Kidney epithelial cell (primary cell): ENCODE results near the gene CADM2. TPM values are rescaled to one million over a fixed set of nuclear protein-coding genes. Genes with fewer than 3 reads are reported as not detected.

ENCODE experiments used
- DNase-seq: peaks from one replicate; pipeline ENCODE4 v3.0.0-alpha.2; 2010; ENCODE audit warnings: low read depth
- H3K27me3 ChIP-seq: 2 replicates; pipeline ENCODE4 v1.6.0; 2011; ENCODE audit warnings: low read length; ENCODE audit not compliant: control insufficient read depth, insufficient read depth
- H3K36me3 ChIP-seq: 2 replicates; pipeline ENCODE4 v1.5.1; 2011; ENCODE audit warnings: low read length; ENCODE audit not compliant: control insufficient read depth, insufficient read depth
- H3K4me3 ChIP-seq: 2 replicates; pipeline ENCODE4 v1.5.1; 2011; ENCODE audit warnings: low read depth, mild to moderate bottlenecking, control low read depth, low read length
- CTCF ChIP-seq: IDR thresholded peaks from 2 replicates; pipeline ENCODE4 v1.5.1; 2011; ENCODE audit warnings: mild to moderate bottlenecking, moderate library complexity, low read length, control low read depth, inconsistent platforms; ENCODE audit not compliant: insufficient read depth, poor library complexity, severe bottlenecking
- total RNA-seq: library from RNA; depleted of rRNA; stranded (reverse); fragments of >200 nt; gene quantifications from 2 replicates; pipeline ENCODE4 v1.2.3, GENCODE V29; 2015

CADM2 gene
- total RNA-seq, 1 donor from 2014 or later, result 0.42 TPM

- no peak for DNase-seq
- TF ChIP-seq CTCF, result no peak
- H3K36me3 ChIP-seq, result no peaks in the 10 kb centered on the region
- H3K4me3 ChIP-seq, result no peak overlapping the region
- H3K27me3 ChIP-seq, result no peaks in the 10 kb centered on the region
Observed at GRCh38 chr3:85255949-85256348, 297.2 kb downstream of the CADM2 start.

- no peak for DNase-seq
Observed at GRCh38 chr3:85258326-85258725, 299.5 kb downstream of the CADM2 start.

GRCh38 chr3:85258819-85259218 is 300.0 kb downstream of the CADM2 start:
- no peaks in the 10 kb centered on the region for H3K36me3 ChIP-seq
- DNase-seq, result no peak
- H3K27me3 ChIP-seq, result no peaks in the 10 kb centered on the region
- no peak overlapping the region for H3K4me3 ChIP-seq
- TF ChIP-seq CTCF, result no peak

More at GRCh38 chr3:85258326-85258725, 299.5 kb downstream of the CADM2 start:
- H3K36me3 ChIP-seq, result no peaks in the 10 kb centered on the region
- no peaks in the 10 kb centered on the region for H3K27me3 ChIP-seq
- H3K4me3 ChIP-seq, result no peak overlapping the region
- no peak for TF ChIP-seq CTCF

GRCh38 chr3:85259748-85260147 is 301.0 kb downstream of the CADM2 start:
- no peak for DNase-seq
- Histone ChIP-seq H3K36me3 (no peaks in the 10 kb centered on the region), H3K27me3 (no peaks in the 10 kb centered on the region), H3K4me3 (no peak overlapping the region)
- no peak for TF ChIP-seq CTCF

GRCh38 chr3:85264381-85264780 is 305.6 kb downstream of the CADM2 start:
- no peak for TF ChIP-seq CTCF
- no peaks in the 10 kb centered on the region for H3K27me3 ChIP-seq
- H3K36me3 ChIP-seq, result no peaks in the 10 kb centered on the region
- H3K4me3 ChIP-seq, result no peak overlapping the region
- no peak for DNase-seq

GRCh38 chr3:85270488-85270887 is 311.7 kb downstream of the CADM2 start:
- H3K27me3 ChIP-seq, result no peaks in the 10 kb centered on the region
- no peak overlapping the region for H3K4me3 ChIP-seq
- DNase-seq, result no peak
- TF ChIP-seq CTCF, result no peak
- no peaks in the 10 kb centered on the region for H3K36me3 ChIP-seq
